K562 (cell line): ENCODE measurements around the gene BTBD16. TPM values are rescaled to one million over a fixed set of nuclear protein-coding genes. Genes with fewer than 3 reads are reported as not detected.

Experiments
- ATAC-seq: fragments of 200-7000 bp; cut with Tn5 transposase; 3 replicates; pipeline ENCODE4 v1.9.1; 2020; ENCODE audit warnings: moderate library complexity
- BruUV-seq: library from RNA; stranded (reverse); fragments of 400-500 nt; replicated peaks from 2 replicates; lab custom pipeline; 2021; lab: Mats Ljungman, UMichigan
- CTCF ChIA-PET: fragments of 300-600 bp; formaldehyde crosslinking; extraction: SDS; loops from one replicate; lab custom pipeline; 2021; ENCODE audit warnings: low intra/inter-chr PET ratio; lab: Yijun Ruan, JAX
- POLR2A ChIA-PET: fragments of 300-600, 350-650 bp; sonication (Branson Sonifier 250); formaldehyde crosslinking; extraction: SDS; loops from one replicate; lab custom pipeline; 2021; ENCODE audit warnings: antibody characterized with exemption, inconsistent platforms; lab: Yijun Ruan, JAX
- DNase-seq, 4 experiments: peaks; one replicate each; pipeline versions ENCODE4 v3.0.0 to v3.0.0-alpha.2; 2011 to 2018; ENCODE audit warnings: low spot score in 3 of 4, mixed read lengths in 3 of 4; ENCODE audit errors: extremely low read depth in 1 of 4
- FAIRE-seq: peaks from 2 replicates; lab custom pipeline; 2011; peaks lifted over from hg19 to GRCh38; lab: Jason Lieb, UNC
- H2AFZ ChIP-seq: 2 replicates; pipeline ENCODE4 v1.6.0; 2011; ENCODE audit warnings: low read depth, low read length, control low read depth, inconsistent platforms
- H3K27ac ChIP-seq: fragments of 200-600 bp; 3 replicates; pipeline ENCODE4 v1.8.0; 2011; ENCODE audit warnings: low read depth, mild to moderate bottlenecking, control low read depth, inconsistent platforms, low read length, moderate library complexity, mixed read lengths; ENCODE audit errors: extremely low read depth
- H3K27me3 ChIP-seq, 2 experiments: fragments of 300-600 bp in 1 of 2; 2 replicates in 1 of 2; 3 replicates in 1 of 2; pipeline versions ENCODE4 v1.6.0 to v1.8.0; 2011; ENCODE audit warnings: inconsistent platforms in 2 of 2, low read length in 2 of 2, mild to moderate bottlenecking in 1 of 2, mixed read lengths in 1 of 2, moderate library complexity in 1 of 2; ENCODE audit not compliant: control insufficient read depth in 2 of 2, insufficient read depth in 2 of 2
- H3K36me3 ChIP-seq: fragments of 300-600 bp; 3 replicates; pipeline ENCODE4 v1.8.0; 2011; ENCODE audit warnings: mild to moderate bottlenecking, low read length, inconsistent platforms; ENCODE audit not compliant: control insufficient read depth, insufficient read depth
- H3K4me1 ChIP-seq, 2 experiments: fragments of 200-600 bp in 1 of 2; replicated peaks in 1 of 2; 2 replicates in 1 of 2; 3 replicates in 1 of 2; pipeline versions ENCODE4 v1.5.1 to v1.8.0; 2011; ENCODE audit warnings: inconsistent platforms in 2 of 2, low read length in 2 of 2, mild to moderate bottlenecking in 1 of 2, mixed read lengths in 1 of 2, moderate library complexity in 1 of 2; ENCODE audit not compliant: control insufficient read depth in 2 of 2, insufficient read depth in 2 of 2
- H3K4me2 ChIP-seq: 2 replicates; pipeline ENCODE4 v1.6.1; 2011; ENCODE audit warnings: low read length, control low read depth, inconsistent platforms, mixed read lengths; ENCODE audit not compliant: insufficient read depth
- H3K4me3 ChIP-seq: fragments of 200-600 bp; sonication (generic), shearing (Covaris generic); 2 replicates; pipeline ENCODE4 v1.5.1; 2016; ENCODE audit warnings: control low read depth, inconsistent platforms
- H3K79me2 ChIP-seq: fragments of 200-600 bp; 3 replicates; pipeline ENCODE4 v1.8.0; 2011; ENCODE audit warnings: low read length, inconsistent platforms; ENCODE audit not compliant: control insufficient read depth, insufficient read depth
- H3K9ac ChIP-seq, 2 experiments: 2 replicates each; pipeline versions ENCODE4 v1.6.0 to v1.6.1; 2011; ENCODE audit warnings: low read depth in 2 of 2, low read length in 2 of 2, control low read depth in 1 of 2, inconsistent platforms in 1 of 2, mild to moderate bottlenecking in 1 of 2, mixed read lengths in 1 of 2; ENCODE audit not compliant: insufficient read depth in 1 of 2
- H3K9me1 ChIP-seq: one replicate; pipeline ENCODE4 v1.6.0; 2011; ENCODE audit warnings: inconsistent platforms, mild to moderate bottlenecking, low read length, moderate library complexity; ENCODE audit not compliant: control insufficient read depth, insufficient read depth
- H3K9me3 ChIP-seq: replicated peaks from 2 replicates; pipeline ENCODE4 v1.5.1; 2011; ENCODE audit warnings: low read depth, low read length, inconsistent platforms; ENCODE audit not compliant: control insufficient read depth, insufficient read depth
- H4K20me1 ChIP-seq: replicated peaks from 2 replicates; pipeline ENCODE4 v1.6.1; 2011; ENCODE audit warnings: low read length, inconsistent platforms, mixed read lengths; ENCODE audit not compliant: control insufficient read depth, insufficient read depth
- ARID3B ChIP-seq: fragments of 250-450 bp; sonication (Bioruptor Pico); IDR thresholded peaks from 2 replicates; pipeline ENCODE4 v1.4.0; 2020; ENCODE audit warnings: borderline replicate concordance
- GATAD2B ChIP-seq: fragments of 450-650 bp; IDR thresholded peaks from 2 replicates; pipeline ENCODE4 v1.6.1; 2017; ENCODE audit warnings: mild to moderate bottlenecking, borderline replicate concordance
- MAX ChIP-seq: sonication (generic); formaldehyde crosslinking; IDR thresholded peaks from 2 replicates; pipeline ENCODE4 v1.9.0; 2022; ENCODE audit warnings: mild to moderate bottlenecking, missing genetic modification reagents
- NCOA1 ChIP-seq: fragments of 450-650 bp; IDR thresholded peaks from 2 replicates; pipeline ENCODE4 v1.6.1; 2016; ENCODE audit warnings: low read depth
- NRF1 ChIP-seq, 2 experiments: fragments of 450-650 bp; IDR thresholded peaks in 1 of 2; conservative IDR thresholded peaks in 1 of 2; 2 replicates each; pipeline ENCODE4 v1.6.1; 2014; ENCODE audit warnings: mild to moderate bottlenecking in 2 of 2
- RAD21 ChIP-seq, 2 experiments: fragments of 250-450 bp in 1 of 2; fragments of 450-650 bp in 1 of 2; sonication (Bioruptor Pico) in 1 of 2; formaldehyde crosslinking in 1 of 2; IDR thresholded peaks in 1 of 2; conservative IDR thresholded peaks in 1 of 2; 2 replicates each; pipeline versions ENCODE4 v1.4.0 to v1.8.0; 2020 to 2022; ENCODE audit warnings: mild to moderate bottlenecking in 2 of 2, moderate library complexity in 1 of 2
- ZNF232 ChIP-seq: sonication (generic); formaldehyde crosslinking; IDR thresholded peaks from 2 replicates; pipeline ENCODE4 v1.8.0; 2022; ENCODE audit warnings: mild to moderate bottlenecking, missing genetic modification reagents
- WGBS: fragments of 100-300 bp; shearing (Covaris generic); methylation state at CpG from one replicate; pipeline ENCODE4 v1.1.6; 2016; ENCODE audit warnings: low coverage, mixed read lengths; ENCODE audit not compliant: insufficient coverage; ENCODE audit errors: missing lambda C conversion rate; 5-methylcytosine and 5-hydroxymethylcytosine counted together
- in situ Hi-C: fragments of 300-500 bp; cut with MboI; formaldehyde crosslinking; loops from 4 replicates; pipeline ENCODE4 v1.15.0; 2018; ENCODE audit warnings: inconsistent platforms, mixed read lengths
- intact Hi-C: fragments of 100-400 bp; cut with micrococcal nuclease; formaldehyde crosslinking; loops from 2 replicates; pipeline ENCODE4 v1.14.2; 2022
- polyA plus RNA-seq, 8 experiments: library from polyadenylated mRNA; depleted of rRNA in 4 of 8; stranded (reverse) in 5 of 8; unstranded in 3 of 8; fragments of >200 nt; fragmentation: Nextera tagmentation in 2 of 8; fragmentation: Illumina TruSeq in 1 of 8; extraction: Ambion mirVana in 2 of 8; extraction: Trizol in 1 of 8; gene quantifications; 2 replicates each; pipeline versions ENCODE4 v1.2.1 to v1.2.3, GENCODE V29; 2011 to 2014; ENCODE audit warnings: inconsistent platforms in 1 of 8, missing spikeins in 1 of 8
- total RNA-seq, 7 experiments: library from RNA; depleted of rRNA in 6 of 7; stranded (reverse); fragments of >200 nt in 6 of 7; fragmentation: Illumina TruSeq in 2 of 7; extraction: Trizol in 2 of 7; gene quantifications; 2 replicates each; pipeline versions ENCODE4 v1.2.1 to v1.2.3, GENCODE V29; 2011 to 2021; ENCODE audit warnings: low replicate concordance in 1 of 7

BTBD16 gene
- total and polyA plus RNA-seq, 9 of the 15 experiments (the other 6 are each of a cell fraction or from before 2014, with no cell fraction given) = 0.11 TPM; not detected in 8

GRCh38 chr10:122293961-122294380 is 22.9 kb downstream of the BTBD16 start:
- no peak for FAIRE-seq
- CTCF ChIA-PET = no interaction called here

More at GRCh38 chr10:122293961-122294380, 22.9 kb downstream of the BTBD16 start:
- Histone ChIP-seq H2AFZ (no peak overlapping the region), H3K9me1 (no peaks in the 10 kb centered on the region), H3K9me3 (no peaks in the 10 kb centered on the region), H3K79me2 (no peaks in the 10 kb centered on the region), H3K4me1 (no peaks in the 10 kb centered on the region), H4K20me1 (no peaks in the 10 kb centered on the region), H3K4me2 (no peak overlapping the region), H3K27ac (no peak overlapping the region), H3K36me3 (no peaks in the 10 kb centered on the region)
- WGBS = 0% methylated on average over 4 of the region's 4 CpGs
- no TSS peak for BruUV-seq
- no peak for ATAC-seq
- no peak for TF ChIP-seq MAX (CRISPR knock-in tag)
- no peak for TF ChIP-seq ZNF232
- no peak for TF ChIP-seq GATAD2B
- no peak for TF ChIP-seq NRF1 (conservative IDR thresholded peaks at IDR 0.05 in 1 of 2, IDR thresholded peaks at IDR 0.05 in 1 of 2)
- TF ChIP-seq ARID3B (CRISPR knock-in tag) = no peak
- TF ChIP-seq NCOA1 = no peak
- no peak for TF ChIP-seq RAD21 (CRISPR knock-in tag; conservative IDR thresholded peaks at IDR 0.05 in 1 of 2, IDR thresholded peaks at IDR 0.05 in 1 of 2)
- TF ChIP-seq, all 486 proteins: peak for 0
- no peak overlapping the region for H3K4me3 ChIP-seq
- in situ Hi-C loops = no loop called here
- no peaks in the 10 kb centered on the region; a peak in 1 of 5 replicates for H3K27me3 ChIP-seq
- intact Hi-C loops = no loop called here
- no peak for DNase-seq
- POLR2A ChIA-PET = no interaction called here
- H3K9ac ChIP-seq = no peak overlapping the region
